Epithelial cell of esophagus (primary cell): ENCODE measurements around the gene KIAA1614.

Source experiments
- DNase-seq: peaks from one replicate; pipeline ENCODE4 v3.0.0; 2010; ENCODE audit warnings: low read depth
- H3K4me3 ChIP-seq: 2 replicates; pipeline ENCODE4 v1.5.1; 2011; ENCODE audit warnings: mild to moderate bottlenecking, low read length, control low read depth
- CTCF ChIP-seq: IDR thresholded peaks from 2 replicates; pipeline ENCODE4 v1.5.1; 2011; ENCODE audit warnings: low read depth, mild to moderate bottlenecking, low read length, control low read depth, inconsistent platforms; ENCODE audit not compliant: insufficient read depth; ENCODE audit errors: missing control alignments

The KIAA1614 gene

GRCh38 chr1:180929389-180929788 is 16.7 kb downstream of the KIAA1614 start:
- H3K4me3 ChIP-seq: no peak overlapping the region
- DNase-seq: no peak
- no peak for TF ChIP-seq CTCF

- H3K4me3 ChIP-seq: no peak overlapping the region
- no peak for DNase-seq
- TF ChIP-seq CTCF: no peak
These were observed 18.0 kb downstream of the KIAA1614 start for GRCh38 chr1:180930687-180931086.

GRCh38 chr1:180931529-180931928 is 18.8 kb downstream of the KIAA1614 start:
- DNase-seq: no peak
- no peak overlapping the region for H3K4me3 ChIP-seq
- no peak for TF ChIP-seq CTCF

GRCh38 chr1:180932378-180932777 is 19.7 kb downstream of the KIAA1614 start:
- no peak for TF ChIP-seq CTCF

GRCh38 chr1:180933141-180933540 is 20.4 kb downstream of the KIAA1614 start:
- no peak overlapping the region for H3K4me3 ChIP-seq
- TF ChIP-seq CTCF: no peak
- DNase-seq: no peak

More at GRCh38 chr1:180932378-180932777, 19.7 kb downstream of the KIAA1614 start:
- DNase-seq: no peak
- no peak overlapping the region for H3K4me3 ChIP-seq

- no peak for DNase-seq
- no peak for TF ChIP-seq CTCF
- H3K4me3 ChIP-seq: no peak overlapping the region
These were observed 21.9 kb downstream of the KIAA1614 start for GRCh38 chr1:180934563-180934962.

GRCh38 chr1:180935326-180936109 is 22.8 kb downstream of the KIAA1614 start:
- H3K4me3 ChIP-seq: no peak overlapping the region
- TF ChIP-seq CTCF: no peak
- no peak for DNase-seq
